GM23248 (cell line): ENCODE results near the gene CNN2. TPM values are rescaled to one million over a fixed set of nuclear protein-coding genes. Genes with fewer than 3 reads are reported as not detected.

Experiments
- DNase-seq: peaks from one replicate; pipeline ENCODE4 v3.0.0-alpha.2; 2015
- H2AFZ ChIP-seq: fragments of 200-600 bp; sonication (generic); 2 replicates; pipeline ENCODE4 v1.6.1; 2016; ENCODE audit warnings: antibody characterized with exemption
- H3F3A ChIP-seq: fragments of 200-600 bp; sonication (generic); 2 replicates; pipeline ENCODE4 v1.6.1; 2016; ENCODE audit warnings: mild to moderate bottlenecking, antibody characterized with exemption, mixed run types; ENCODE audit not compliant: insufficient read depth
- H3K27ac ChIP-seq: fragments of 200-600 bp; sonication (generic); 2 replicates; pipeline ENCODE4 v1.5.1; 2016; ENCODE audit warnings: mild to moderate bottlenecking
- H3K27me3 ChIP-seq: fragments of 200-600 bp; sonication (generic); replicated peaks from 2 replicates; pipeline ENCODE4 v1.6.1; 2016; ENCODE audit warnings: mild to moderate bottlenecking; ENCODE audit not compliant: insufficient read depth
- H3K36me3 ChIP-seq: fragments of 200-600 bp; sonication (generic); 2 replicates; pipeline ENCODE4 v1.6.1; 2016; ENCODE audit warnings: low read depth, mild to moderate bottlenecking
- H3K4me1 ChIP-seq: fragments of 200-600 bp; sonication (generic); 2 replicates; pipeline ENCODE4 v1.6.1; 2016; ENCODE audit warnings: mild to moderate bottlenecking; ENCODE audit not compliant: insufficient read depth
- H3K4me2 ChIP-seq: fragments of 200-600 bp; sonication (generic); one replicate; pipeline ENCODE4 v1.6.1; 2016; ENCODE audit warnings: mild to moderate bottlenecking; ENCODE audit not compliant: unreplicated experiment
- H3K4me3 ChIP-seq: fragments of 200-600 bp; sonication (generic); 2 replicates; pipeline ENCODE4 v1.5.1; 2016; ENCODE audit warnings: mild to moderate bottlenecking
- H3K79me2 ChIP-seq: fragments of 200-600 bp; sonication (generic); 2 replicates; pipeline ENCODE4 v1.6.1; 2016; ENCODE audit warnings: mild to moderate bottlenecking; ENCODE audit not compliant: insufficient read depth
- H3K9ac ChIP-seq: fragments of 200-600 bp; sonication (generic); 2 replicates; pipeline ENCODE4 v1.6.1; 2016; ENCODE audit warnings: mild to moderate bottlenecking
- H3K9me2 ChIP-seq: fragments of 200-600 bp; sonication (generic); 2 replicates; pipeline ENCODE4 v1.6.1; 2016; ENCODE audit warnings: mixed run types, mild to moderate bottlenecking, moderate library complexity; ENCODE audit not compliant: insufficient read depth
- H3K9me3 ChIP-seq: fragments of 200-600 bp; sonication (generic); one replicate; pipeline ENCODE4 v1.6.1; 2017; ENCODE audit warnings: low read depth
- H4K20me1 ChIP-seq: fragments of 200-600 bp; sonication (generic); 2 replicates; pipeline ENCODE4 v1.6.0; 2016; ENCODE audit not compliant: insufficient read depth
- EZH2 ChIP-seq: fragments of 200-600 bp; sonication (generic); IDR thresholded peaks from 2 replicates; pipeline ENCODE4 v1.6.1; 2018; ENCODE audit warnings: antibody characterized with exemption, mild to moderate bottlenecking; ENCODE audit not compliant: insufficient read depth, poor library complexity, severe bottlenecking
- EZH2phosphoT487 ChIP-seq: fragments of 200-600 bp; sonication (generic); IDR thresholded peaks from 2 replicates; pipeline ENCODE4 v1.6.1; 2018; ENCODE audit warnings: antibody characterized with exemption, moderate library complexity, mild to moderate bottlenecking, low read depth; ENCODE audit not compliant: insufficient read depth
- WGBS, 2 experiments: methylation state at CpG; one replicate each; pipeline ENCODE4 v1.1.6; 2015 to 2017; ENCODE audit warnings: low lambda C conversion rate in 2 of 2, low coverage in 1 of 2; ENCODE audit errors: missing lambda C conversion rate in 2 of 2; 5-methylcytosine and 5-hydroxymethylcytosine counted together
- in situ Hi-C: fragments of 300-500 bp; cut with MboI; formaldehyde crosslinking; loops from 2 replicates; pipeline ENCODE4 v1.15.0; 2020
- polyA plus RNA-seq: library from polyadenylated mRNA; unstranded; fragments of >200 nt; fragmentation: Nextera tagmentation; extraction: Ambion mirVana; gene quantifications from 2 replicates; pipeline ENCODE4 v1.2.1, GENCODE V29; 2016
- small RNA-seq: library from RNA; depleted of rRNA; stranded (forward); fragments of <200 nt; gene quantifications from one replicate; pipeline ENCODE3, GENCODE V24; 2014; ENCODE audit warnings: low read depth, low replicate concordance
- total RNA-seq: library from RNA; depleted of rRNA; stranded (reverse); fragments of >200 nt; shearing (Covaris generic); gene quantifications from 2 replicates; pipeline ENCODE4 v1.2.3, GENCODE V29; 2014; rRNA removed

CNN2 gene
- total and polyA plus RNA-seq, 2 experiments from 2014 or later = 244 to 400 TPM

- no peaks in the 10 kb centered on the region; the same call in 1 of the 2 replicates for H3K36me3 ChIP-seq
- H3K9ac ChIP-seq = no peak overlapping the region
- H3K4me2 ChIP-seq = no peak overlapping the region
- H4K20me1 ChIP-seq = no peaks in the 10 kb centered on the region
- DNase-seq = no peak
- H3K79me2 ChIP-seq = no peaks in the 10 kb centered on the region
- H3F3A ChIP-seq = no peaks in the 10 kb centered on the region
- no peaks in the 10 kb centered on the region for H3K9me3 ChIP-seq
- TF ChIP-seq EZH2phosphoT487 (no peak), EZH2 (no peak)
- H3K27me3 ChIP-seq = no peaks in the 10 kb centered on the region
- WGBS, 2 experiments = 49 to 62% methylated on average over 35 to 36 of the region's 38 CpGs
- no peak overlapping the region for H2AFZ ChIP-seq
- no peaks in the 10 kb centered on the region for H3K9me2 ChIP-seq
- H3K4me3 ChIP-seq = no peak overlapping the region
- in situ Hi-C loops = no loop called here
- no peak overlapping the region for H3K27ac ChIP-seq
- H3K4me1 ChIP-seq = no peaks in the 10 kb centered on the region
Measured at GRCh38 chr19:1085676-1086442, 59.5 kb downstream of the CNN2 start.

GRCh38 chr19:1086613-1087012 lies 60.2 kb downstream of the CNN2 start:
- H3K9me2 ChIP-seq = no peaks in the 10 kb centered on the region
- TF ChIP-seq EZH2 (no peak), EZH2phosphoT487 (no peak)
- no peaks in the 10 kb centered on the region for H3K4me1 ChIP-seq
- no peak overlapping the region for H3K9ac ChIP-seq
- no peaks in the 10 kb centered on the region for H4K20me1 ChIP-seq
- H2AFZ ChIP-seq = no peak overlapping the region
- WGBS, 2 experiments = 80 to 84% methylated on average over 20 to 21 of the region's 21 CpGs
- H3K4me2 ChIP-seq = no peak overlapping the region
- no peaks in the 10 kb centered on the region for H3F3A ChIP-seq
- peaks cover 3% of the 10 kb centered on the region; the same call in 1 of the 2 replicates for H3K36me3 ChIP-seq
- no peaks in the 10 kb centered on the region for H3K79me2 ChIP-seq
- H3K27ac ChIP-seq = no peak overlapping the region
- in situ Hi-C loops = no loop called here
- H3K27me3 ChIP-seq = no peaks in the 10 kb centered on the region
- H3K9me3 ChIP-seq = no peaks in the 10 kb centered on the region
- no peak for DNase-seq
- no peak overlapping the region for H3K4me3 ChIP-seq

- Histone ChIP-seq H3F3A (no peaks in the 10 kb centered on the region), H3K4me3 (no peak overlapping the region), H2AFZ (no peak overlapping the region), H3K36me3 (peaks cover 3% of the 10 kb centered on the region; the same call in 1 of the 2 replicates), H3K27ac (no peak overlapping the region), H3K4me1 (no peaks in the 10 kb centered on the region), H3K79me2 (peaks cover 13% of the 10 kb centered on the region), H3K9me3 (no peaks in the 10 kb centered on the region), H3K9ac (no peak overlapping the region), H3K27me3 (no peaks in the 10 kb centered on the region), H3K9me2 (no peaks in the 10 kb centered on the region), H4K20me1 (no peaks in the 10 kb centered on the region), H3K4me2 (no peak overlapping the region)
- in situ Hi-C loops = no loop called here
- DNase-seq = no peak
- 46 to 55% methylated on average over 24 to 27 of the region's 27 CpGs for WGBS, 2 experiments
- TF ChIP-seq EZH2phosphoT487 (no peak), EZH2 (no peak)
Measured at GRCh38 chr19:1087813-1088415, 61.5 kb downstream of the CNN2 start.

- Histone ChIP-seq H4K20me1 (no peaks in the 10 kb centered on the region), H2AFZ (no peak overlapping the region), H3K27me3 (no peaks in the 10 kb centered on the region), H3K9ac (no peak overlapping the region), H3K79me2 (peaks cover 19% of the 10 kb centered on the region), H3K9me3 (no peaks in the 10 kb centered on the region), H3K4me3 (no peak overlapping the region), H3K4me1 (no peaks in the 10 kb centered on the region), H3K36me3 (peaks cover 3% of the 10 kb centered on the region; the same call in 1 of the 2 replicates), H3F3A (no peaks in the 10 kb centered on the region), H3K4me2 (no peak overlapping the region), H3K9me2 (no peaks in the 10 kb centered on the region), H3K27ac (no peak overlapping the region)
- DNase-seq = no peak
- TF ChIP-seq EZH2 (no peak), EZH2phosphoT487 (no peak)
- in situ Hi-C loops = no loop called here
- 88 to 89% methylated on average over 21 to 27 of the region's 27 CpGs for WGBS, 2 experiments
Measured at GRCh38 chr19:1088416-1089010, 62.1 kb downstream of the CNN2 start.

Small RNA genes lying within 50 kb of the gene (small RNA-seq; reads per million reads assigned to genes)
- not detected for gene RNU6-2

Other genes starting within 250 kb of the CNN2 start
- gene PTBP1, start 229.2 kb upstream of the CNN2 start, total RNA-seq = 175 and 194 TPM in 2 replicates
- gene PTBP1, start 229.2 kb upstream of the CNN2 start, polyA plus RNA-seq = 157 and 160 TPM in 2 replicates
- gene PLPPR3, start 204.7 kb upstream of the CNN2 start, total RNA-seq = 0.32 TPM in 1 of 2 replicates, not detected in the other
- gene PLPPR3, start 204.7 kb upstream of the CNN2 start, polyA plus RNA-seq = not detected in 2 replicates
- gene AZU1, start 198.8 kb upstream of the CNN2 start, total RNA-seq = not detected in 2 replicates
- gene AZU1, start 198.8 kb upstream of the CNN2 start, polyA plus RNA-seq = not detected in 2 replicates
- not detected in 2 replicates for gene PRTN3, start 185.6 kb upstream of the CNN2 start, total RNA-seq
- gene PRTN3, start 185.6 kb upstream of the CNN2 start, polyA plus RNA-seq = not detected in 2 replicates
- gene ELANE, start 174.3 kb upstream of the CNN2 start, total RNA-seq = 1.4 TPM in 1 of 2 replicates, not detected in the other
- 0.20 and 0.34 TPM in 2 replicates for gene ELANE, start 174.3 kb upstream of the CNN2 start, polyA plus RNA-seq
- 3.2 and 5.7 TPM in 2 replicates for gene CFD, start 166.9 kb upstream of the CNN2 start, total RNA-seq
- 4.9 and 5.2 TPM in 2 replicates for gene CFD, start 166.9 kb upstream of the CNN2 start, polyA plus RNA-seq
- gene MED16, start 133.4 kb upstream of the CNN2 start, total RNA-seq = 20.9 and 26.6 TPM in 2 replicates
- 66.5 and 66.9 TPM in 2 replicates for gene MED16, start 133.4 kb upstream of the CNN2 start, polyA plus RNA-seq
- gene RNU6-9, start 133.1 kb upstream of the CNN2 start, total RNA-seq = not detected in 2 replicates
- not detected in 2 replicates for gene RNU6-9, start 133.1 kb upstream of the CNN2 start, polyA plus RNA-seq
- gene R3HDM4, start 113.4 kb upstream of the CNN2 start, total RNA-seq = 41.6 and 50.9 TPM in 2 replicates
- gene R3HDM4, start 113.4 kb upstream of the CNN2 start, polyA plus RNA-seq = 52.7 and 58.1 TPM in 2 replicates
- gene KISS1R, start 109.3 kb upstream of the CNN2 start, total RNA-seq = not detected in 2 replicates
- gene KISS1R, start 109.3 kb upstream of the CNN2 start, polyA plus RNA-seq = not detected in 2 replicates
- 6.7 and 8.5 TPM in 2 replicates for gene ARID3A, start 100.6 kb upstream of the CNN2 start, total RNA-seq
- gene ARID3A, start 100.6 kb upstream of the CNN2 start, polyA plus RNA-seq = 2.4 and 2.8 TPM in 2 replicates
- 63.5 and 83.4 TPM in 2 replicates for gene WDR18, start 42.3 kb upstream of the CNN2 start, total RNA-seq
- gene WDR18, start 42.3 kb upstream of the CNN2 start, polyA plus RNA-seq = 143 and 157 TPM in 2 replicates
- gene GRIN3B, start 26.2 kb upstream of the CNN2 start, total RNA-seq = 0.25 and 0.54 TPM in 2 replicates
- gene GRIN3B, start 26.2 kb upstream of the CNN2 start, polyA plus RNA-seq = not detected in 2 replicates
- 132 and 169 TPM in 2 replicates for gene TMEM259, start 5.5 kb upstream of the CNN2 start, total RNA-seq
- 76.7 and 79.7 TPM in 2 replicates for gene TMEM259, start 5.5 kb upstream of the CNN2 start, polyA plus RNA-seq
- not detected in 2 replicates for gene RNU6-2, start 5.1 kb upstream of the CNN2 start, total RNA-seq
- not detected in 2 replicates for gene RNU6-2, start 5.1 kb upstream of the CNN2 start, polyA plus RNA-seq
- gene ABCA7, start 13.5 kb downstream of the CNN2 start, total RNA-seq = 1.1 and 2.1 TPM in 2 replicates
- 1.7 and 2.6 TPM in 2 replicates for gene ABCA7, start 13.5 kb downstream of the CNN2 start, polyA plus RNA-seq
- gene ARHGAP45, start 40.6 kb downstream of the CNN2 start, total RNA-seq = 1.5 and 6.3 TPM in 2 replicates
- 3.2 and 3.5 TPM in 2 replicates for gene ARHGAP45, start 40.6 kb downstream of the CNN2 start, polyA plus RNA-seq
- 172 and 233 TPM in 2 replicates for gene POLR2E, start 68.8 kb downstream of the CNN2 start, total RNA-seq
- 336 and 347 TPM in 2 replicates for gene POLR2E, start 68.8 kb downstream of the CNN2 start, polyA plus RNA-seq
- 298 and 323 TPM in 2 replicates for gene GPX4, start 77.4 kb downstream of the CNN2 start, total RNA-seq
- gene GPX4, start 77.4 kb downstream of the CNN2 start, polyA plus RNA-seq = 601 and 607 TPM in 2 replicates
- 64.5 and 70.4 TPM in 2 replicates for gene SBNO2, start 147.7 kb downstream of the CNN2 start, total RNA-seq
- 7.5 and 11.9 TPM in 2 replicates for gene SBNO2, start 147.7 kb downstream of the CNN2 start, polyA plus RNA-seq
- 64.1 and 66.5 TPM in 2 replicates for gene STK11, start 179.2 kb downstream of the CNN2 start, total RNA-seq
- 4.3 and 4.6 TPM in 2 replicates for gene STK11, start 179.2 kb downstream of the CNN2 start, polyA plus RNA-seq
- 2.7 and 4.5 TPM in 2 replicates for gene CBARP, start 211.4 kb downstream of the CNN2 start, total RNA-seq
- gene CBARP, start 211.4 kb downstream of the CNN2 start, polyA plus RNA-seq = 0.29 and 0.41 TPM in 2 replicates
- gene ATP5F1D, start 215.1 kb downstream of the CNN2 start, total RNA-seq = 27.4 and 38.9 TPM in 2 replicates
- gene ATP5F1D, start 215.1 kb downstream of the CNN2 start, polyA plus RNA-seq = 287 and 290 TPM in 2 replicates
- 9.4 and 18.5 TPM in 2 replicates for gene MIDN, start 222.0 kb downstream of the CNN2 start, total RNA-seq
- gene MIDN, start 222.0 kb downstream of the CNN2 start, polyA plus RNA-seq = 3.1 and 4.0 TPM in 2 replicates
- gene CIRBP, start 242.7 kb downstream of the CNN2 start, total RNA-seq = 239 and 392 TPM in 2 replicates
- 163 and 185 TPM in 2 replicates for gene CIRBP, start 242.7 kb downstream of the CNN2 start, polyA plus RNA-seq
- 61.5 and 84.5 TPM in 2 replicates for gene FAM174C, start 248.9 kb downstream of the CNN2 start, total RNA-seq
- gene FAM174C, start 248.9 kb downstream of the CNN2 start, polyA plus RNA-seq = 67.8 and 81.6 TPM in 2 replicates